A549 (cell line): ENCODE measurements around the gene KCNQ1OT1.

Experiments used
- CBX8 ChIP-seq: fragments of 200-600 bp; sonication (generic); IDR thresholded peaks from 2 replicates; pipeline ENCODE4 v1.6.1; 2016
- CHD2 ChIP-seq: fragments of 150-350 bp; IDR thresholded peaks from 2 replicates; pipeline ENCODE4 v1.6.1; 2014; ENCODE audit warnings: low read length; ENCODE audit not compliant: partially characterized antibody
- CTCF ChIP-seq: fragments of >200 bp; sonication (Bioruptor Twin); formaldehyde crosslinking; IDR thresholded peaks from 3 replicates; pipeline ENCODE4 v1.5.1; 2016
- EHMT2 ChIP-seq: fragments of 200-600 bp; sonication (generic); IDR thresholded peaks from 2 replicates; pipeline ENCODE4 v1.6.1; 2016; ENCODE audit warnings: antibody characterized with exemption, low read depth, mild to moderate bottlenecking, moderate library complexity
- FOSL2 ChIP-seq, 2 experiments: fragments of 450-650 bp in 1 of 2; fragments of >200 bp in 1 of 2; sonication (Bioruptor Twin) in 1 of 2; formaldehyde crosslinking; IDR thresholded peaks; 2 replicates each; pipeline versions ENCODE4 v1.5.0 to v1.6.1; 2016 to 2020; ENCODE audit warnings: mild to moderate bottlenecking in 1 of 2, moderate library complexity in 1 of 2
- HDAC2 ChIP-seq: fragments of 200-600 bp; sonication (generic); IDR thresholded peaks from 2 replicates; pipeline ENCODE4 v1.6.1; 2016
- JUN ChIP-seq, 2 experiments: fragments of >200 bp; sonication (Bioruptor Twin); formaldehyde crosslinking; IDR thresholded peaks; 2 replicates in 1 of 2; 3 replicates in 1 of 2; pipeline ENCODE4 v1.6.1; 2016 to 2017
- MAZ ChIP-seq: fragments of 150-350 bp; IDR thresholded peaks from 2 replicates; pipeline ENCODE4 v1.6.1; 2014; ENCODE audit warnings: antibody characterized with exemption, low read depth, low read length, borderline replicate concordance
- PBX3 ChIP-seq: IDR thresholded peaks from 2 replicates; pipeline ENCODE4 v1.6.1; 2012
- REST ChIP-seq: fragments of 200-600 bp; sonication (generic); IDR thresholded peaks from 2 replicates; pipeline ENCODE4 v1.6.1; 2016; ENCODE audit warnings: antibody characterized with exemption, mild to moderate bottlenecking, moderate library complexity
- SMC3 ChIP-seq: fragments of >200 bp; sonication (Bioruptor Twin); formaldehyde crosslinking; IDR thresholded peaks from 3 replicates; pipeline ENCODE4 v1.6.1; 2018; ENCODE audit warnings: inconsistent platforms

GRCh38 chr11:2590965-2591754 lies 108.6 kb downstream of the KCNQ1OT1 start:
- TF ChIP-seq EHMT2: no peak
- no peak for TF ChIP-seq CTCF
- TF ChIP-seq CHD2: no peak
- TF ChIP-seq SMC3: no peak
- TF ChIP-seq HDAC2: no peak
- no peak for TF ChIP-seq REST
- no peak for TF ChIP-seq MAZ
- no peak for TF ChIP-seq FOSL2 (IDR thresholded peaks at IDR 0.05)
- no peak for TF ChIP-seq FOSL2 (CRISPR knock-in tag; IDR thresholded peaks at IDR 0.05)
- no peak for TF ChIP-seq JUN (IDR thresholded peaks at IDR 0.05)
- TF ChIP-seq PBX3: no peak
- TF ChIP-seq CBX8: no peak
